Stimulated activated naive CD4-positive, alpha-beta T cell treated with Interleukin-2 at 50 U/mL for 16 hours (primary cell): ENCODE data around the gene TUBG1.
A peak's percentile ranks its signal among the peaks of the same experiment; 100 is the strongest.
"Not testable (repeated sequence)": the region's sequence is repeated elsewhere in the genome, so short reads cannot be mapped to it uniquely, and the experiment has no call there.

Source experiments
- DNase-seq: peaks from one replicate; lab custom pipeline; 2025; lab: John Stamatoyannopoulos, UW

The TUBG1 gene

DNA sequence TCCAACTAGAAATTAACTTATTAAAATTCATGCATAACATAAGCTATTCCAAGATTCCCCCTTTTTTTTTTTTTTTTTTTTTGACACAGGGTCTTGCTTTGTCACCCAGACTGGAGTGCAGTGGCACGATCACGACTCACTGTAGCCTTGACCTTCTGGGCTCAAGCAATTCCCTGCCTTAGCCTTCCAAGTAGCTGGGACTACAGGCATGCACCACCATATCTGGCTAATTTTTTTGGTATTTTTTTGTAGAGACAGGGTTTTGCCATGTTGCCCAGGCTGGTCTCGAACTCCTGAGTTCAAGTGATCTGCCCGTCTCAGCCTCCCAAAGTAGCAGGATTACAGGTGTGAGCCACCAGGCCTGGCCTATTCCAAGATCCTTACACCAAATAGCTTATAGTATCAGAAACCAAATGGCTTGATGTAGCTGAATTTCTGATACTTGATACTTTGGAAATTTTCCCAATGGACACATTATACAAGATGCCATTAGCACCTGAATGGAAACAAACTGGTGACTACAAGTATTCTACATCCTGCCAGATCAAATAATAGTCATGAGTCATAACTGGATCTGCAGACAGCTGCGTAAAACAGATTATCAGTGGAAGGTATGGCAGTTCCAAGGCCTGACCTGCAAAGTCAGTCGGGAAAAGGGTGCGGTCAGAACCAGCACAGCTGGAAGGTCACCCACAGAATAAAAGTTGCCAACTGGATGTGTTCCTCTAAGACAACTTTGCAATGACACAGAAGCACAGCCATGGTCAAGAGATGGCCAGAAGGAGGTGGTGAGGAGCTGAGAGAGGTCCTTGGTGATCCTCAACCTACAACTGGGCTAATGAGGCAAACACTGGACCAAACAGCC lies 14.5 kb downstream of the TUBG1 start:
- no peak for DNase-seq

DNA sequence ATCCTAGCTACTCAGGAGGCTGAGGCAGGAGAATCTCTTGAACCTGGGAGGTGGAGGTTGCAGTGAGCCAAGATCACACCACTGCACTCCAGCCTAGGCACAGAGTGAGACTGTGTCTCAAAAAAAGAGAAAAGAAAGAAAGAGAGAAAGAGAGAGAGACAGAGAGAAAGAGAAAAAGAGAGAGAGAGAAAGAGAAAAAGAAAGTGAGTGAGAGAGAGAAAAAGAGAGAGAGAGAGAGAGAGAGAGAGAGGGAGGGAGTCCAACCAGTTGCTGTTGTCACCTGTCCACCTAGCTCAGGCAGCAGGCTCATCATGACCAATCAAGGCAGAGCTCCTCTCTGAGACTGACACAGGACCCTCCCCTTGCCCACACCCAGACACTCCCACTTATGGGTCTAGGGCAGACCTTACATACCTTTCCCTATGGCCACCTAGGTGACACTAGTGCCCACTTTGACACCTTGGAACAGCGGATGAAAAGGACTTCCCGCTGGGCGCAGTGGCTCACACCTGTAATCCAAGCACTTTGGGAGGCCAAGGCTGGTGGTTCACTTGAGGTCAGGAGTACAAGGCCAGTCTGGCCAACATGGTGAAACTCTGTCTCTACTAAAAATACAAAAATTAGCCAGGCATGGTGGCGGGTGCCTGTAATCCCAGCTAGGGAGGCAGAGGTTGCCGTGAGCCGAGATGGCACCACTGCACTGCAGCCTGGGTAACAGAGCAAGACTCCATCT lies 17.7 kb downstream of the TUBG1 start:
- not testable (repeated sequence) for DNase-seq

DNA sequence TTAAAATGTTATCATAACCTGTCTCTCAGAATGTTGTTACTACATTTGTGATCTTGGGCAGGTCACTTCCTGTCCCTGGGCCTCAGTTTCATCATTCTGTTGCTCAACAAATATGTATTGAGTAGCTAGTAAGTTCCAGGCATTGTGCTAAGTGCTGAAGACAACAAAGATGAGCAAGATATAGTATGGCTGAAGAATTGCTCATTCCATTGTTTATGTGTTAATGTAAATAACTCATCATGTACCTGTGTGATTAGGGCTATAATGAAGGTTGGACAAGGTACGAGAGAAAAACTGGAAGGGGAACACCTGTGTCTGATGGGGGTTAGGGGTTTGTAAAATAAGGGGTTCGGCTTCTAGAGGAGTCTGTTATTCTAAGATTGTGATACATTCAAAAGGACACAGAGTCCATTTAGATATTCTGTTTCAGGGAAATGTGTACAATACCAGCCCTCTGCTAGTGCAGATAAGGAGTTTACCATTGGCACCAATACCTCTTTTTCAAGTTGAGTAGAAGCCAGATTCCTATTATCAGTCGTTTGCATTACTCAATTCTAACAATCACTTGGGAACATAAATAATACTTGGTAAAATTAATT lies 20.0 kb downstream of the TUBG1 start:
- DNase-seq = no peak

DNA sequence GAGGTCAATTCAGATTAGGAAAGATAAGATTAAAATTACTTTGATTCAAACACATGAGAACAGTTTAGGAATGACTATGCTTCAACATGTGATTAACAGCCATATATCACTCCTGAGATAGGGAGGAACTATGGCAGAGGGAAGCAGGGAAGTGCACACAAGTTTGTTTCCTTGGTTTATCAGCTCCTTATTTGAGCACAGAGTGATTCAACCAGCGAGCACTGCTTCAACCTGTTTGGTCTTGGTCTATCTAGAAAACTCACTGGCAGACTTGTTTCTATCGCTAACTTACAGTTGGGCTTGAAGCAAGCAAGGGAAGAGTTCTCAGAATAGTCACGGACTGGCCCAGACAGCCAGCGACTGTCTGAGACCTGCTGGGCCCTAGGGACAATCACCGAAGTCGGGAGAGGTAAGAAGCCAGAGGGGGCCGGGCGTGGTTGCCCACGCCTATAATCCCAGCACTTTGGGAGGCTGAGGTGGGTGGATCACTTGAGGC lies 23.5 kb downstream of the TUBG1 start:
- DNase-seq = no peak

DNA sequence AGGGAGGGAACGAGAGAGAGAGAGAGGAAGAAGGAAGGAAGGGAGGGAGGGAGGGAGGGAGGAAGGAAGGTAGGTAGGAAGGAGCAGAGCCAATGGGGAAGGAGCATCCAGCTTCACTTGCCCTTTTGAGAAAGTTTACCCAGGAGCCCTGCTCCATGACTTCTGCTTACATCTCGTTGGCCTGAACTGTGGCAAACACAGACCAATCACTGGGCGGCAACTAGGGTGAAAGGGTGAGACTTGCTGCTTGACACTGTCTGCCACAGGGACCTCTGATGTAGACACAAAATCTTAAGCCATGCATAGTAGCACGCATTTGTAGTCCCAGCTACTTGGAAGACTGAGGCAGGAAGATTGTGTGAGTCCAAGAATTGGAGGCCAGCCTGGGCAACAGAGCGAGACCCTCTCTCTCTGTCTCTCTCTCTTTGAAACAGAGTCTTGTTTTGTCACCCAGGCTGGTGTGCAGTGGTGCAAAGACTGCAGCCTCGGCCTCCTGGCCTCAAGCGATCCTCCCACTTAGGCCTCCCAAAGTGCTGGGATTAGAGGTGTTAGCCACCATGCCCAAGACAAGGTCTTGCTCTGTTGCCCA lies 30.1 kb downstream of the TUBG1 start:
- DNase-seq = no peak

DNA sequence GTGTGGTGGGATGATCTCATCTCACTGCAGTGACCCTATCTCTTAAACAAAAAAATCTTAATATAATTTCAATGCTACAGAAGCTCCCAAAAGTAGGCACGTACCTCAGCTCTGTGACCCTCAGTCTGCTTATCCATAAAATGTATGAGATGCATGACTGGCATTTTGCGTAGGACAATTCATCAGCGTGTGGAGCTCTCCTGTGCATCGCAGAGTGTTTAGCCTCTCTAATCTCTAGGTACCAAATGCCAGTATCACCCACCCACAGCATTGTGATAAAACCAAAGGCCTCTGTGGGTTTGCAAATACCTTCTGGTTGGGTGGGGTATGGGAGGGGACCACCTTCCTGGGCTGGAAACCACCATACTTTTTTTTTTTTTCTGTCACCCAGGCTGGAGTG lies 30.6 kb downstream of the TUBG1 start:
- no peak for DNase-seq

DNA sequence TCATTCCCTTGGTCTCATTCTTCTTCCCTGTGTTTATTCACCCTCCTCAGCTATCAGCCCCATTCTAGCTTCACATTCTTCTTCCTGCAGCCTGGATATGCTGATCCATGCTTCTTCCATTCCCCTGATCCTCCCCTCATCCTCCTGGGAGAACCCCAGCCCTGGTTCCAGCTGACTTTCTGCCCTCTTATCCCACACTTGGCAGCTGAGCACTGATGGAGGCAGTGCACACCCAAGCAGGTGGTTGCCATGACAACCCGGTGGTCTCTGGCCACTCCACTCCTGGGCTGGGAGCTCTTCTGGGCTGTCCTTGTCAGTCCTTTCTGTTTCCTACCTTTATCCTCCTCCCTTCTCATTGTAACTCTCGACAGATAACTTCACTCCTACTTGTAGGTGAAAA lies 32.9 kb downstream of the TUBG1 start:
- DNase-seq = no peak

DNA sequence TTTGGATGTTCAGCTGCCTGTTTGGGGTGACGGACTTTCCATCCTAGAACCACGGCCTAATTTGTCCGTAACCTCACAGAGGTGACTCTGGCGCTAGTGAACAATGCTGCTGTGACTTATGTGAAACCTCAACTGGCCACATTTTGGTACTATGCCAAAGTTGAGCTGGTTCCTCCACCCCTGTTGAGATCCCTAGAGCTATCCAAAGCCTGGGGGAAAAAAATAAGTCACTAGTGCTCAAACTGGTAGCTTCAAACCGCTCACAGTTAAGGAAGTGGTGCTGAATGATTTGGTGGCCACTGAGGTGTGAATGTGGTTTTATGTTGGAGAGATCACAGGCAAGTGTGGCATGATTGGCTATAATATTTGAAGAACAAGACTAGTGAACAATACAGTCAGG lies 38.3 kb downstream of the TUBG1 start:
- DNase-seq = no peak

DNA sequence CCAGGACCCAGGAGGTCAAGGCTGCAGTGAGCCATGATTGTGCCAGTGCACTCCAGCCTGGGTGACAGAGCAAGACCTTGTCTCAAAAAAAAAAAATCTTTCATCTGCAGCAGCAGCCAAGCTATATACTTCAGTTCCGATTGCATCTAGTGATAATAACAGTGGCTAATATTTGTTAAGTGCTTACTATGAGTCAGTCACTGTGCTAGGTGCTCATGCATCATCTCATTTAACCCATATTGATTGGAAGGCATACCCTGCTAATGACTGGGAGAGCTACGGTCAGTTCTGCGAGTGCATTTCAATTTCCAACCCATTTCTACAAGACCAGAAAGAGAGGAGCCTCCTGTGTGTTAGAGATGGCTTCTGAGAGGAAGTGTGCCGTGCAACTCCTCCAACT lies 41.9 kb downstream of the TUBG1 start:
- DNase-seq = no peak

DNA sequence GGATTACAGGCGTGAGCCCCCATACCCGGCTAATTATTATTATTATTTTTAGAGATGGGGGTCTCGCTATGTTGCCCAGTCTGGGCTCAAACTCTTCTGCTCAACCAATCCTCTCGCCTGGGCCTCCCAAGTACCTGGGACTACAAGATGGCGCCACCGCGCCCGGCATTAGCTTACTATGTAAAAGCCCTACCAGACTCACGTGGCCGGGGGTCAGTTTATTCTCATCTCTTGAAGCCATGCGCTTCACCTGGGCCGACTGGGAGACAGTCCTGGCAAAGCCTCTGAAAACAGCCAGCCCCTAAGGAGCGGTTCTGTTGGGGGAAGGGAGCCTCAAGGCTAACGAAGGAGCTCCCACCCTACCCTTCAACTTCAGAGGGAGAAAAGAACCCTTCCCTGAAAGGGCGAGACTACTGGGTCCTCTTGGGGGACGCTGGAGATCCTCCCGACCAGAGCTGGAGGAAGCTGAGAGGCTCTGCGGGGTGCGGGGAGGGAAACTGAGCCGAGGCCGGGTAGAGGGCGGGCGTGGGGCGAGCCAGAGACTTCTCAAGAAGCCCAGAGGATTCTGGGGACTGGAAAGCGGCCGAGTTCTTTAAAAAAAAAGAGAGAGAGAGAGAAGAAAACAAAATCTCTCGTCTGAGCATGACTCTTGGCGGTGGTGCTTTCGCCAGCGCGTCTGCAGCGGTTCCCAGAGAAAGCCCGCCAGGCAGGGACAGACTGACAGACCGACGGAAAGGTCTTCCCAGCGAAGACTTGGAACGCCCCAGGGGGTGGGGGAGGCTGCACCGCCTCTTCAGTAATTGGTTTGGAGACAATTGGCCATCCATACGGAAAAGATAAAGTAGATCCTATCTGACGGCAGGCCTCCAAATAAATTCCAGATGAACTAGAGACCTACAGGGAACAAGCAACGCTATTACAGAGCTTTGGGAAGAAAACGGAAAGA lies 44.0 kb downstream of the TUBG1 start:
- no peak for DNase-seq

DNA sequence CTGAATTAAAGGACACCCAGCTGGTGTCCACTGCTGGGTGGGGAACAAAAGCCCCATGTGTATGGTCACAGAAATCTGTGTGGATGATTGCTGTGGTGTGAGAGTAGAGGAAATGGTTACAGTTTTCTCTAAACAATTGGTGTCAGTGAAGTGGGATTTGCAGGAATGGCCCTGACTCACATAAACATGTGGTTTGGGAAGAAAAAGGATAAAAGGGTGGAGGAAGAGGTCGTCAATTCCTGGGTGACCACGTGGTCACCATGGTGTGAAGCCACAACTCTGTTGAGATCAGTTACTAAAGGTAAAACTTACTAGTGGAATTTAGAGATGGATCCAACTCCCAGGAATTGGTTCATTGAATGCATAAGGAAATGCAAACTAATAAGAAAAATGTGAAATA lies 46.0 kb downstream of the TUBG1 start:
- DNase-seq = no peak

DNA sequence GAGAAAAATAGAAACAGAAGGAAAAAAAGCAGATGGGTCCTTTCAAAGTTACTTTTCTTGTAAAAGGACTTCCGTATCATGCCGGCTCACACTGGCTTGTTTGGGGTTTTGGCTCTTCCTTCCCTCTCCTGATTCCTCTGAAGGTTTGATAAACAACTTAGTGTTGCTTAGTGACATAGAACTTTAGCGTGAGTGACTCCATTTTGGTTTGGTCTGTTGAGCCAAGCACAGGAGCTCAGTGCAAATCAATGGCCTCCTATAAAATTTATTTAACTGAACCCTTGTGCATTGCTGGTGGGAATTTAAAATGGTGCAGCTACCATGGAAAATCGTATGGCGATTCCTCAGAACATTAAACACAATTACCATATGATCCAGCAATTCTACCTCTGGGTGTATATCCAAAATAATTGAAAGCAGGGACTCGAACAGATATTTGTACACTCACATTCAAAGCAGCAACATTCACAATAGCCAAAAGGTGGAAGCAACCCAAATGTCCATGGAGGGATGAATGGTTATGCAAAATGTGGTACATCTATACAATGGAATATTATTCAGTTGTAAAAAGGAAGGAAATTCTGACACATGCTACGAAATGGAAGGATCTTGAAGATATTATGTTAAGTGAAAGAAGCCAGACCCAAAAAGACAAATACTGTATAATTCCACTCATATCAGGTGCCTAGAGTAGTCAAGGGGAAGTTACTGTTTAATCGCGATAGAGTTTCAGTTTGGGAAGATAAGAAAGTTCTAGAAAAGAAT lies 48.5 kb downstream of the TUBG1 start:
- no peak for DNase-seq

DNA sequence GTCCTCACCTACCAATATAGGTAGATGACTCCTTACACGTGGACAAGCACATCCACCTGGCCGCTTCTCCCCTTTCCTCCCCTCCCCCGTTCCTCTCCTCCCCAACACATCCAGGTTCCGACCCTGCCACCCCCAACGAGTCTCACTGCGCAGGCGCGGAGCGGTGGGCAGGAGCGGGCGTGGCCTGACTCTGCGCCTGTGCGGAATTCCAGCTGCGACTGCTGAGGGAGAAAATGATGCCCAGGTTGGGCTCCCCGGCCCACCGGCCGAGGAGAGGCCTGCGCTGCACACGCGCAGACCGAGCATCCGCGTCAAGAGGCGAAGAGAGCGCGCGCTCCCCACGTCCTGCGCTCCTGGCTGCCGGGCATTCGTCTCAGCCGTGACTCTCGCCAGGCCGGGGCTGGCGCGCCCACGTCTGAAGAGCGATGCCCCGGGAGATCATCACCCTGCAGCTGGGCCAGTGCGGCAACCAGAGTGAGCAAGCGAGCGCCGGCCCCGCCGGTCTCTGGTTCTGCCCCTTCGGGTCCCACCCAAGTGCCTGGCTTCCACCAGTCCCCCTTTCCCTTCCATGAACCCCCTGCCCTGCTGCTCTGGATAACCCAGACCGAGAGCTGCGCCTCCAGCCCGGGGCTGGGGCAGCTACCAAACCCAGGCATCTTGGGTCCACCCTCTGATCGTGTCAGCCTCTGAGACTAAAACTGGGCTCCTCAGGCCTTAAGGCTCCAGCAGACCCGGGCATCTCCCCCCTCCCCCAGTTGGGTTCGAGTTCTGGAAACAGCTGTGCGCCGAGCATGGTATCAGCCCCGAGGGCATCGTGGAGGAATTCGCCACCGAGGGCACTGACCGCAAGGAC lies 49.8 kb downstream of the TUBG1 start, which contains the start of gene TUBG2:
Gene TUBG2 (plus strand): TSS at position 206 of the 853 bp plus-strand sequence. CDS start 220 bp downstream, at position 426.
- peak; percentile 69 for DNase-seq

DNA sequence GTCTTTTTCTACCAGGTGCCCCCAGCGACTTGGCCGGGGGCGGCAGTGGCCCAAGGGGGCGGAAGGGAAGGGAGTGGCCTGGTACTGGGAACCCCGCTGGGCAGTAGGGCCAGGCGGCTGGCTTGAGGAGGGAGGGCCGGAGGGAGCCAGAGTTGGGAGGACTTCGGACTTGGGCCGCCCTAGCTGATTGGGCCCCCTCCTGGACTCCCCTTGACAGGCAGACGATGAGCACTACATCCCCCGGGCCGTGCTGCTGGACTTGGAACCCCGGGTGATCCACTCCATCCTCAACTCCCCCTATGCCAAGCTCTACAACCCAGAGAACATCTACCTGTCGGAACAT lies 50.4 kb downstream of the TUBG1 start:
- DNase-seq = not testable (repeated sequence)

DNA sequence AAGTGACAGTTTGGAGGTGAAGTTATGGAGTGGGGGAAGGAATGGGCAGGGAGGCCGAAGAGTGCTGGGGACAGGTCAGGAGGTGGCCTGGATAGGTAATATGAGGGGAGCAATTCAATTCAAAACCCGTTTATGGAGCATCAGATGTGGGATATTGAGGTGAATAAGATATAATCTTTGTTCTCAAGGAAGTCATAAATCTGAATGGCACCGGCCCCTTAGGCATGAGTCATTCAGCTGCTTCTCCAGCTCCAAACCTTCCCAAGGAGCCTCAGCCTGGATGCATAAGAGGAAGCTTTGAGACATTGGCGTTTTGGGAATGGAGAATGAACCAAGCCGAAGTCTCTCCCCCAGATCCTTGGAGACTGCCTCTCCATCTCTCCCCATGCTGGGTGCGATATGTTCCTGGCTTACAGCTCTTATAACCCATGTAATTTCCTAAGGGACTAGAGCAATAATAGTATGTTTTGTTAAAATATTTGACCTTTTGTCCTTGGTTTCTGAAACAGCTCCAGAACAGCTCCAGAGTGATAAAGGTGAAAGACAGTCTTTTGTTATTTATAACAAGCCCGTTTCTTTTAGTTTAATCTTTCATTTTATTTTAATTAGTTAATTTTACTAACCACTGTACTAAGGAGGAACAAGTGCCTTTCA lies 51.3 kb downstream of the TUBG1 start:
- DNase-seq = no peak
